Muscle layer of colon (tissue), 2 donors: Measurements from ENCODE around the gene PRSS21.

ENCODE experiments used
- H3K27ac ChIP-seq: one replicate; pipeline ENCODE4 v1.7.0; 2013; ENCODE audit warnings: low read depth, mild to moderate bottlenecking, low read length, moderate library complexity
- H3K27me3 ChIP-seq, 2 donors: one replicate each; pipeline ENCODE4 v1.7.0; 2013; ENCODE audit warnings: low read length in 2 of 2, mild to moderate bottlenecking in 2 of 2; ENCODE audit not compliant: insufficient read depth in 2 of 2, control insufficient read depth in 1 of 2
- H3K36me3 ChIP-seq: one replicate; pipeline ENCODE4 v1.7.0; 2013; ENCODE audit warnings: mild to moderate bottlenecking, low read length; ENCODE audit not compliant: insufficient read depth
- H3K4me1 ChIP-seq: one replicate; pipeline ENCODE4 v1.7.0; 2013; ENCODE audit warnings: mild to moderate bottlenecking, low read length; ENCODE audit not compliant: insufficient read depth
- H3K4me3 ChIP-seq, 2 donors: one replicate each; pipeline ENCODE4 v1.7.0; 2013; ENCODE audit warnings: low read length in 2 of 2, low read depth in 1 of 2, mild to moderate bottlenecking in 1 of 2, moderate library complexity in 1 of 2
- H3K9ac ChIP-seq: one replicate; pipeline ENCODE4 v1.7.0; 2013; ENCODE audit warnings: low read length
- H3K9me3 ChIP-seq: one replicate; pipeline ENCODE4 v1.7.0; 2013; ENCODE audit warnings: mild to moderate bottlenecking, low read length
- donor health status: abdominal sarcoma.
- donor health status: Adenocarcinoma of cecum.

Gene PRSS21

GRCh38 chr16:2821487-2822157, 4.6 kb downstream of the PRSS21 start:
- Histone ChIP-seq H3K36me3 (no peaks in the 10 kb centered on the region), H3K9me3 (no peaks in the 10 kb centered on the region), H3K4me1 (no peaks in the 10 kb centered on the region), H3K27ac (no peak overlapping the region), H3K27me3 (peaks cover 0 to 2% of the 10 kb centered on the region in 2 donors), H3K4me3 (no peak overlapping the region), H3K9ac (no peak overlapping the region)

- peaks cover 0 to 6% of the 10 kb centered on the region in 2 donors for H3K27me3 ChIP-seq
Measured at GRCh38 chr16:2822158-2822495, 5.1 kb downstream of the PRSS21 start.

GRCh38 chr16:2822496-2822895, 5.5 kb downstream of the PRSS21 start:
- H3K4me3 ChIP-seq = no peak overlapping the region
- H3K36me3 ChIP-seq = no peaks in the 10 kb centered on the region
- H3K27ac ChIP-seq = no peak overlapping the region
- no peaks in the 10 kb centered on the region for H3K4me1 ChIP-seq
- H3K9me3 ChIP-seq = no peaks in the 10 kb centered on the region
- no peak overlapping the region for H3K9ac ChIP-seq
- H3K27me3 ChIP-seq = peaks cover 0 to 6% of the 10 kb centered on the region in 2 donors

More at GRCh38 chr16:2822158-2822495, 5.1 kb downstream of the PRSS21 start:
- H3K36me3 ChIP-seq = no peaks in the 10 kb centered on the region
- no peak overlapping the region for H3K4me3 ChIP-seq
- H3K9me3 ChIP-seq = no peaks in the 10 kb centered on the region
- no peak overlapping the region for H3K27ac ChIP-seq
- H3K9ac ChIP-seq = no peak overlapping the region
- H3K4me1 ChIP-seq = no peaks in the 10 kb centered on the region

- Histone ChIP-seq H3K4me3 (no peak overlapping the region), H3K36me3 (no peaks in the 10 kb centered on the region), H3K4me1 (no peaks in the 10 kb centered on the region), H3K9me3 (no peaks in the 10 kb centered on the region), H3K9ac (no peak overlapping the region), H3K27me3 (peaks cover 0 to 8% of the 10 kb centered on the region in 2 donors), H3K27ac (no peak overlapping the region)
Measured at GRCh38 chr16:2824626-2825025, 7.6 kb downstream of the PRSS21 start.

GRCh38 chr16:2825049-2825742, 8.2 kb downstream of the PRSS21 start:
- no peaks in the 10 kb centered on the region for H3K36me3 ChIP-seq
- H3K4me3 ChIP-seq = no peak overlapping the region
- H3K9ac ChIP-seq = no peak overlapping the region
- H3K27ac ChIP-seq = no peak overlapping the region
- peaks cover 0 to 13% of the 10 kb centered on the region in 2 donors for H3K27me3 ChIP-seq
- no peaks in the 10 kb centered on the region for H3K9me3 ChIP-seq
- no peaks in the 10 kb centered on the region for H3K4me1 ChIP-seq

- Histone ChIP-seq H3K27me3 (peaks cover 0 to 19% of the 10 kb centered on the region in 2 donors), H3K36me3 (no peaks in the 10 kb centered on the region), H3K9me3 (no peaks in the 10 kb centered on the region), H3K4me1 (no peaks in the 10 kb centered on the region), H3K4me3 (no peak overlapping the region), H3K27ac (no peak overlapping the region), H3K9ac (no peak overlapping the region)
Measured at GRCh38 chr16:2825906-2826305, 8.9 kb downstream of the PRSS21 start.

- H3K27me3 ChIP-seq = peaks cover 0 to 19% of the 10 kb centered on the region in 2 donors
- H3K36me3 ChIP-seq = no peaks in the 10 kb centered on the region
- no peaks in the 10 kb centered on the region for H3K9me3 ChIP-seq
- no peak overlapping the region for H3K27ac ChIP-seq
- no peak overlapping the region for H3K9ac ChIP-seq
- no peaks in the 10 kb centered on the region for H3K4me1 ChIP-seq
- no peak overlapping the region for H3K4me3 ChIP-seq
Measured at GRCh38 chr16:2826591-2827373, 9.7 kb downstream of the PRSS21 start.

GRCh38 chr16:2827374-2827791, 10.3 kb downstream of the PRSS21 start:
- Histone ChIP-seq H3K4me1 (no peaks in the 10 kb centered on the region), H3K27ac (no peak overlapping the region), H3K27me3 (peaks cover 0 to 19% of the 10 kb centered on the region in 2 donors)

GRCh38 chr16:2827831-2828520, 10.9 kb downstream of the PRSS21 start:
- Histone ChIP-seq H3K9ac (no peak overlapping the region), H3K27ac (no peak overlapping the region), H3K27me3 (peaks cover 0 to 19% of the 10 kb centered on the region in 2 donors)

More at GRCh38 chr16:2827374-2827791, 10.3 kb downstream of the PRSS21 start:
- no peaks in the 10 kb centered on the region for H3K9me3 ChIP-seq
- no peaks in the 10 kb centered on the region for H3K36me3 ChIP-seq
- no peak overlapping the region for H3K9ac ChIP-seq
- no peak overlapping the region for H3K4me3 ChIP-seq

GRCh38 chr16:2828521-2828840, 11.4 kb downstream of the PRSS21 start:
- no peaks in the 10 kb centered on the region for H3K4me1 ChIP-seq
- no peaks in the 10 kb centered on the region for H3K9me3 ChIP-seq
- H3K27ac ChIP-seq = no peak overlapping the region
- H3K4me3 ChIP-seq = no peak overlapping the region
- H3K36me3 ChIP-seq = no peaks in the 10 kb centered on the region
- H3K9ac ChIP-seq = no peak overlapping the region
- peaks cover 0 to 19% of the 10 kb centered on the region in 2 donors for H3K27me3 ChIP-seq

More at GRCh38 chr16:2827831-2828520, 10.9 kb downstream of the PRSS21 start:
- Histone ChIP-seq H3K9me3 (no peaks in the 10 kb centered on the region), H3K36me3 (no peaks in the 10 kb centered on the region), H3K4me1 (no peaks in the 10 kb centered on the region), H3K4me3 (no peak overlapping the region)

GRCh38 chr16:2828876-2829430, 11.9 kb downstream of the PRSS21 start:
- no peaks in the 10 kb centered on the region for H3K36me3 ChIP-seq
- no peaks in the 10 kb centered on the region for H3K4me1 ChIP-seq
- no peak overlapping the region for H3K9ac ChIP-seq
- H3K27me3 ChIP-seq = peaks cover 0 to 19% of the 10 kb centered on the region in 2 donors
- no peak overlapping the region for H3K4me3 ChIP-seq
- H3K9me3 ChIP-seq = no peaks in the 10 kb centered on the region
- H3K27ac ChIP-seq = no peak overlapping the region
